Endodermal cell (in vitro differentiated cells): ENCODE data around the gene MUC2. TPM values are rescaled to one million over a fixed set of nuclear protein-coding genes. Genes with fewer than 3 reads are reported as not detected.

ENCODE experiments used
- DNase-seq: peaks from one replicate; pipeline ENCODE4 v3.0.0-alpha.2; 2017
- H3K27ac ChIP-seq: 2 replicates; pipeline ENCODE4 v1.5.1; 2013; ENCODE audit warnings: mild to moderate bottlenecking, low read depth, low read length, moderate library complexity
- H3K27me3 ChIP-seq: 2 replicates; pipeline ENCODE4 v1.6.1; 2013; ENCODE audit warnings: mild to moderate bottlenecking, low read length, moderate library complexity; ENCODE audit not compliant: insufficient read depth, control insufficient read depth, poor library complexity, severe bottlenecking
- H3K36me3 ChIP-seq: 2 replicates; pipeline ENCODE4 v1.7.0; 2013; ENCODE audit warnings: mild to moderate bottlenecking, low read length, moderate library complexity; ENCODE audit not compliant: control insufficient read depth, insufficient read depth
- H3K4me1 ChIP-seq: one replicate; pipeline ENCODE4 v1.7.0; 2013; ENCODE audit warnings: low read length; ENCODE audit not compliant: control insufficient read depth, insufficient read depth
- H3K4me3 ChIP-seq: 2 replicates; pipeline ENCODE4 v1.5.1; 2013; ENCODE audit warnings: mild to moderate bottlenecking, low read length, moderate library complexity
- H3K9ac ChIP-seq: 2 replicates; pipeline ENCODE4 v1.6.1; 2013; ENCODE audit warnings: mild to moderate bottlenecking, low read length, moderate library complexity; ENCODE audit not compliant: poor library complexity, severe bottlenecking; ENCODE audit errors: extremely low read depth
- H3K9me3 ChIP-seq: 2 replicates; pipeline ENCODE4 v1.6.1; 2013; ENCODE audit warnings: mild to moderate bottlenecking, low read length, moderate library complexity; ENCODE audit not compliant: control insufficient read depth
- H3K27ac Mint-ChIP-seq: 2 replicates; pipeline ENCODE4 v1.8.0; 2020; ENCODE audit warnings: mixed read lengths
- H3K27me3 Mint-ChIP-seq: 2 replicates; pipeline ENCODE4 v1.8.0; 2021; ENCODE audit warnings: mild to moderate bottlenecking, mixed read lengths; ENCODE audit not compliant: insufficient read depth
- H3K36me3 Mint-ChIP-seq: 2 replicates; pipeline ENCODE4 v1.8.0; 2020; ENCODE audit warnings: low read depth, mixed read lengths
- H3K4me1 Mint-ChIP-seq: 2 replicates; pipeline ENCODE4 v1.8.0; 2020; ENCODE audit warnings: mixed read lengths
- H3K4me3 Mint-ChIP-seq: 2 replicates; pipeline ENCODE4 v1.8.0; 2020; ENCODE audit warnings: mild to moderate bottlenecking, moderate library complexity, mixed read lengths
- H3K9me3 Mint-ChIP-seq: 2 replicates; pipeline ENCODE4 v1.8.0; 2020; ENCODE audit warnings: mild to moderate bottlenecking, mixed read lengths
- WGBS, 2 experiments: methylation state at CpG; one replicate each; pipeline versions ENCODE4 v1.1.5 to v1.1.7; 2013; ENCODE audit warnings: missing lambda C conversion rate in 2 of 2, mixed read lengths in 1 of 2; ENCODE audit not compliant: insufficient coverage in 1 of 2, insufficient read length in 1 of 2; 5-methylcytosine and 5-hydroxymethylcytosine counted together
- total RNA-seq, 2 donors: library from RNA; stranded (reverse); fragmentation: NEBNext Ultra II Directional in 1 of 2; extraction: Animal tissue kit (Norgen Biotek cat#: 25700) in 1 of 2; gene quantifications; 2 replicates in 1 of 2; 3 replicates in 1 of 2; pipeline ENCODE4 v1.2.1, GENCODE V29; 2021
- TF ChIP-seq, protein P1 (sequence below): fragments of 200-600 bp; sonication (generic); conservative IDR thresholded peaks from 2 replicates; pipeline ENCODE4 v1.5.0; 2021; ENCODE audit warnings: antibody characterized with exemption, mild to moderate bottlenecking

Gene MUC2
- total RNA-seq, 2 donors from 2014 or later: not detected

DNA sequence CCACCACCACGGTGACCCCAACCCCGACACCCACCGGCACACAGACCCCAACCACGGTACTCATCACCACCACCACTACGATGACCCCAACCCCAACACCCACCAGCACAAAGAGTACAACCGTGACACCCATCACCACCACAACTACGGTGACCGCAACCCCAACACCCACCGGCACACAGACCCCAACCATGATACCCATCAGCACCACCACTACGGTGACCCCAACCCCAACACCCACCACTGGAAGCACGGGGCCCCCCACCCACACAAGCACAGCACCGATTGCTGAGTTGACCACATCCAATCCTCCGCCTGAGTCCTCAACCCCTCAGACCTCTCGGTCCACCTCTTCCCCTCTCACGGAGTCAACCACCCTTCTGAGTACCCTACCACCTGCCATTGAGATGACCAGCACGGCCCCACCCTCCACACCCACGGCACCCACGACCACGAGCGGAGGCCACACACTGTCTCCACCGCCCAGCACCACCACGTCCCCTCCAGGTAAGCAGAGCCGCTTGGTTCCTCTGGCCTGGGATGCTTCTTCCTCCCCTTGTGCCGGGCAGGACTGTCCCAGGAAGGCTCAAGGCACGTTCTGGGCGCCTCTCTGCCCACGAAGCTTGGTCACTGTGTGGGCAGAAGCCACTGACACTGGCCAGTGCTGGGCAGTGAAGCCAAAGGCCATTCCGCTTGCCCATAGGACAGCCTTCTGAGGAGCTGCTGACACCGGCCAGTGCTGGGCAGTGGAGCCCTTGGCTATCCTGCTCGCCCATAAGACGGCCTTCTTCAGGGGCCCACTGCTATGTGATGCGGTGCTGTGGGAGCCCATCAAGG is 25.1 kb downstream of the MUC2 start:
- 89 to 93% methylated on average over 11 to 32 of the region's 32 CpGs for WGBS, 2 experiments
- no peaks in the 10 kb centered on the region for H3K36me3 ChIP-seq
- TF ChIP-seq, protein P1, sequence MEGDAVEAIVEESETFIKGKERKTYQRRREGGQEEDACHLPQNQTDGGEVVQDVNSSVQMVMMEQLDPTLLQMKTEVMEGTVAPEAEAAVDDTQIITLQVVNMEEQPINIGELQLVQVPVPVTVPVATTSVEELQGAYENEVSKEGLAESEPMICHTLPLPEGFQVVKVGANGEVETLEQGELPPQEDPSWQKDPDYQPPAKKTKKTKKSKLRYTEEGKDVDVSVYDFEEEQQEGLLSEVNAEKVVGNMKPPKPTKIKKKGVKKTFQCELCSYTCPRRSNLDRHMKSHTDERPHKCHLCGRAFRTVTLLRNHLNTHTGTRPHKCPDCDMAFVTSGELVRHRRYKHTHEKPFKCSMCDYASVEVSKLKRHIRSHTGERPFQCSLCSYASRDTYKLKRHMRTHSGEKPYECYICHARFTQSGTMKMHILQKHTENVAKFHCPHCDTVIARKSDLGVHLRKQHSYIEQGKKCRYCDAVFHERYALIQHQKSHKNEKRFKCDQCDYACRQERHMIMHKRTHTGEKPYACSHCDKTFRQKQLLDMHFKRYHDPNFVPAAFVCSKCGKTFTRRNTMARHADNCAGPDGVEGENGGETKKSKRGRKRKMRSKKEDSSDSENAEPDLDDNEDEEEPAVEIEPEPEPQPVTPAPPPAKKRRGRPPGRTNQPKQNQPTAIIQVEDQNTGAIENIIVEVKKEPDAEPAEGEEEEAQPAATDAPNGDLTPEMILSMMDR: no peak
- no peaks in the 10 kb centered on the region for H3K4me1 ChIP-seq
- Mint-ChIP-seq H3K4me3 (no peak overlapping the region), H3K36me3 (no peaks in the 10 kb centered on the region), H3K27ac (no peak overlapping the region), H3K9me3 (peaks cover 25% of the 10 kb centered on the region), H3K27me3 (no peaks in the 10 kb centered on the region), H3K4me1 (no peaks in the 10 kb centered on the region)
- no peak overlapping the region for H3K9ac ChIP-seq
- no peaks in the 10 kb centered on the region for H3K27me3 ChIP-seq
- DNase-seq: no peak
- no peak overlapping the region for H3K27ac ChIP-seq
- no peaks in the 10 kb centered on the region for H3K9me3 ChIP-seq
- no peak overlapping the region for H3K4me3 ChIP-seq

DNA sequence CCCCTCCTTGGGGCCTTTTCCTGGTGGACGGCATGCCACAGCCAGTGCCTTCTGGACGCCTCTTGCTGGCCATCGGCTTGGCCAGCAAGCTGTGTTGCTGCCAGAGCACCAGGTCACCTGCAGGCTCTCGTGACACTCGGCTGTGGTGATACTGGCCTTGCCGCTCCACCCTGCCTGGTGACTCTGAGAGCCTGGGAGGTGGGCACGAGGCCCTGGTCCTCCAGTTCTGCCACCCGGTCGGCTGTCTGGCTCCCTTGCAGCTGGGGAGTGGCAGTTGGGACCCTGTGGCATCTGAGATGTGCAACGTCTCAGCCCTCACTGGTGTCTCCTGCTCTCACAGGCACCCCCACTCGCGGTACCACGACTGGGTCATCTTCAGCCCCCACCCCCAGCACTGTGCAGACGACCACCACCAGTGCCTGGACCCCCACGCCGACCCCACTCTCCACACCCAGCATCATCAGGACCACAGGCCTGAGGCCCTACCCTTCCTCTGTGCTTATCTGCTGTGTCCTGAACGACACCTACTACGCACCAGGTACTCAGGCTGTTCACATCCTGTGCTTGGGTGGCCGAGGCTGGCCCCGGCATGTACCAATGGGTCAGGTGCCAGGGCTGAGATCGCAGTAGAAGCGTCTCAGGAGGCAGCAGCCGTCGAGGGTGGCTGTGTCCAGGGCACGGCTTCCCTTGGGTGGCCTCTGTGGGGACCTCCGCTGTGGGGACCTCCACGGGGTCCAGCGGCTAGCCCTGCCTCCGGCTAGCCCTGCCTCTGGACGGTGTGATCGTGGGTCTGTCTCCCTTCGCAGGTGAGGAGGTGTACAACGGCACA is 26.0 kb downstream of the MUC2 start:
- no peaks in the 10 kb centered on the region for H3K4me1 Mint-ChIP-seq
- Histone ChIP-seq H3K27ac (no peak overlapping the region), H3K9me3 (no peaks in the 10 kb centered on the region), H3K36me3 (no peaks in the 10 kb centered on the region), H3K9ac (no peak overlapping the region), H3K27me3 (no peaks in the 10 kb centered on the region), H3K4me3 (no peak overlapping the region), H3K4me1 (no peaks in the 10 kb centered on the region)
- H3K36me3 Mint-ChIP-seq: no peaks in the 10 kb centered on the region
- H3K27ac Mint-ChIP-seq: no peak overlapping the region
- TF ChIP-seq, protein P1: no peak
- WGBS, 2 experiments: 90% methylated on average over 26 to 33 of the region's 33 CpGs
- peaks cover 18% of the 10 kb centered on the region for H3K9me3 Mint-ChIP-seq
- no peak for DNase-seq
- H3K4me3 Mint-ChIP-seq: no peak overlapping the region
- no peaks in the 10 kb centered on the region for H3K27me3 Mint-ChIP-seq

DNA sequence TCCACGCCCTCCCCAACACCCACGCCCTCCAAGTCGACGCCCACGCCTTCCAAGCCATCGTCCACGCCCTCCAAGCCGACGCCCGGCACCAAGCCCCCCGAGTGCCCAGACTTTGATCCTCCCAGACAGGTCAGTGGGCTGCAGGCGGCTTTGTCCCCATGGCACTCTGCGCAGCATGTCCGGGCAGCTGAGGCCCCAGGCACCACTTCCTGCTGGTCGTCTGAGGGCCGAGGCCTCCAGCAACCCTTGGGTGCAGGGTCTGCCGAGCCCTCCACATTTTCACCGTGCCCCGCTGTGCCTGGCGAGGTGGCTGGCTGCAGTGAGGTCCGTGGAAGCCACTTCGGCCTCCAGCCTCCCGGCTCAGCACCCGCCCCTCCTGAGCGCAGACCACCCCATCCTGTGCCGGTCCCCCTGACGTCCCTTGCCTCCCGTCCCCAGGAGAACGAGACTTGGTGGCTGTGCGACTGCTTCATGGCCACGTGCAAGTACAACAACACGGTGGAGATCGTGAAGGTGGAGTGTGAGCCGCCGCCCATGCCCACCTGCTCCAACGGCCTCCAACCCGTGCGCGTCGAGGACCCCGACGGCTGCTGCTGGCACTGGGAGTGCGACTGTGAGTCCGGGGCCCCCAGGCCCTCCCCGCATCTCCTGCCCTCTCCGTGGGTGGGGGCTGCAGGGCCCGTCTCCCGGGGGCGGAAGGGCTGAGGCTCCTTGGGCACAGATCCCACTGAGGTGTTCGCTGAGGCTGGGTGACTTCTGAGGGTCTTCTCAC is 26.8 kb downstream of the MUC2 start:
- H3K27ac ChIP-seq: no peak overlapping the region
- 90 to 91% methylated on average over 39 to 50 of the region's 50 CpGs for WGBS, 2 experiments
- H3K4me3 Mint-ChIP-seq: no peak overlapping the region
- no peaks in the 10 kb centered on the region for H3K27me3 ChIP-seq
- H3K27ac Mint-ChIP-seq: no peak overlapping the region
- no peaks in the 10 kb centered on the region for H3K4me1 Mint-ChIP-seq
- H3K4me1 ChIP-seq: no peaks in the 10 kb centered on the region
- DNase-seq: no peak
- peaks cover 14% of the 10 kb centered on the region for H3K9me3 Mint-ChIP-seq
- H3K27me3 Mint-ChIP-seq: no peaks in the 10 kb centered on the region
- TF ChIP-seq, protein P1: no peak
- no peaks in the 10 kb centered on the region for H3K9me3 ChIP-seq
- H3K4me3 ChIP-seq: no peak overlapping the region
- H3K36me3 Mint-ChIP-seq: no peaks in the 10 kb centered on the region
- H3K9ac ChIP-seq: no peak overlapping the region
- H3K36me3 ChIP-seq: no peaks in the 10 kb centered on the region
